Posterior vena cava (tissue), 2 donors: ENCODE results near the gene RFTN1. TPM values are rescaled to one million over a fixed set of nuclear protein-coding genes. Genes with fewer than 3 reads are reported as not detected.

Source experiments
- DNase-seq: peaks from one replicate; pipeline ENCODE4 v3.0.0-alpha.2; 2020; ENCODE audit warnings: low spot score
- intact Hi-C, 2 donors: fragments of 100-400 bp; cut with DNase I; formaldehyde crosslinking; loops; one replicate each; pipeline versions ENCODE4 v1.14.1 to v1.14.2; 2022 to 2023
- total RNA-seq, 2 donors: library from RNA; stranded (reverse); fragmentation: NEBNext Ultra II Directional; extraction: Animal tissue kit (Norgen Biotek cat#: 25700); gene quantifications; one replicate each; pipeline ENCODE4 v1.2.1, GENCODE V29; 2021
- donor health status: DM: yes; HTN: yes; CAD: no.
- donor health status: DM: yes; HTN: yes; CAD: no.

The RFTN1 gene
- total RNA-seq, 2 donors from 2014 or later, result 72.2 to 102 TPM

GRCh38 chr3:16427103-16427965 is 86.2 kb downstream of the RFTN1 start:
- intact Hi-C loops, result no loop called here
- DNase-seq, result no peak

- no peak for DNase-seq
These were observed 86.8 kb downstream of the RFTN1 start for GRCh38 chr3:16426665-16427064.

GRCh38 chr3:16426029-16426400 is 87.5 kb downstream of the RFTN1 start:
- intact Hi-C loops, result no loop called here
- no peak for DNase-seq

More at GRCh38 chr3:16426665-16427064, 86.8 kb downstream of the RFTN1 start:
- intact Hi-C loops, result no loop called here

DNA sequence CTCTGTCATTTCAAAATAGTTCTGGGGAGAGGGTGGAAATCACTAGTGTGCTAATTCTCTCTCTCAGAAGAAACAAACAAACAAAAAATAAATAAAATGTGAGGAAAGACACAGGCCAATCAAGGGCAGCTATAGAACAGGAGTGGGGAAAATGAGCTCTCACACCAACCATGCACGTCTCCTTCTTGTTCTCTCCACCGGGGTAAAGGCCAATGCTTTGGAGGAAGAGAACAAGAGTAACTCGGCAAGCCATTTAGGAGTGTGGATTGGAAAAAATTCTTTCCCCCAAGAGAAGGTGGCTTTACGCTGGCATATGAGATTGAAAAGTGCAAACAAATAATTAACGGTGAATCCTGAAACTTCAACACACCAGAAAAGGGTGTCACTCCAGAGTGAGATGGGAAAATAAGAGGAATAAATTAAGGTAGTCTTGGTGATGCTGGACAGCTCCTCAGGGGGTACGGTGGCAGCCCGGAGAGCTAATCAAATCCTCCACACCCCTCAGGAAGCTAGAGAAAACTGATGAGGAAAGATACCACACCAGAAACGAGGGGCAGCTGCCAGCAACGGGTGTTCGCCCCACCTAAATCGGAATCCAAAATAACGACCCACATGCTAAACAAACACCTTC is 88.0 kb downstream of the RFTN1 start:
- intact Hi-C loops, result no loop called here
- DNase-seq, result no peak

- intact Hi-C loops, result no loop called here
- DNase-seq, result no peak
These were observed 89.4 kb downstream of the RFTN1 start for GRCh38 chr3:16423947-16424673.

DNA sequence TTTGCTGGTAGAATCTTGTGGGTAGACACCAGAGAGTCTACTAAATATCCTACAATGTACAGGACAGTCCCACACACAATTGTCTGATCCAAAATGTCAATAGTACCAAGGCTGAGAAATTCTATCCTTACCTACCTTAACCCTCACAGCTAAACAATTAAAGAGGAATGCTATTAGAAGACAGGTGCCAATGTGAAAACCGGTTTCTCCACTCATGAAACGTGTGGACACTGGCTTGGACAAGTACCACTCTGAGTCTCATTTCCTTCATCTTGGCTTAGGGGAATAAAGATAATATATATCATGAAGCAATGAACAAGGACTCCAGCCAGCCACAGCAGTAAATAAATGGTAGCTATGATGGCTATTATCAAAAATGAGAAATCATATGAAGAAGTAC is 90.2 kb downstream of the RFTN1 start:
- intact Hi-C loops, result no loop called here

GRCh38 chr3:16419640-16420241 is 93.8 kb downstream of the RFTN1 start:
- intact Hi-C loops, result no loop called here
- no peak for DNase-seq

More for the DNA sequence above, 90.2 kb downstream of the RFTN1 start:
- no peak for DNase-seq

GRCh38 chr3:16417945-16418739 is 95.4 kb downstream of the RFTN1 start:
- no peak for DNase-seq
- intact Hi-C loops, result no loop called here

- intact Hi-C loops, result no loop called here
These were observed 97.5 kb downstream of the RFTN1 start for GRCh38 chr3:16415911-16416476.

GRCh38 chr3:16413321-16413720 is 100.2 kb downstream of the RFTN1 start:
- no peak for DNase-seq
- intact Hi-C loops, result no loop called here

More at GRCh38 chr3:16415911-16416476, 97.5 kb downstream of the RFTN1 start:
- no peak for DNase-seq

DNA sequence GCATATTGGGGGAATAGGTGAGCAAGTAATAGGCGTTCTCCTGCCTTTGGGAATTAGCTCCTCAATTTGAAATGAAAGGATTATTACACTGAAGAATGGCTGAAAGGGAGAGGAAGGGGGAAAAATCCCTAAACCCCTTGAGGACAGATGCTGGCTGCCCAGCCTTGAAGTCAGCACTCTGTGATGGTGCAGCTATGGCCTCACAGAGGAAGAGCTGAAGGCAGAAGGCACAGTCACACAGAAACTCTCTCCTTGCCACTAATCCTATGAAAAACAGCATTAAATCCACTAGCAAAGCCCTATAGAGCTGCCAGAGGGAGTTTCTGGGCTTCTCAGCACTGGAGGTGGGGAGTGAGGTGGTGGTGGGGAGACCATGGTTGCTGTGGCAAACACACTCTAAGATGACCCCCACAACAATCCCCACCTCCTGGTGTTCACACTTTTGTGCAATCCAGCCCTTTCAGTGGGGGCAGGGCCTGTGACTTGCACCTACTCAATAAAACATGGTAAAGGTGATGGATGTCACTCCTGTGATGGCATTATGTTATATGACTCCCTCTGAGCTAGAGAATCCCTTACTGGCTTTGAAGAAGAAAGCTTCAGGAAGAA is 101.2 kb downstream of the RFTN1 start:
- no peak for DNase-seq
- intact Hi-C loops, result no loop called here

DNA sequence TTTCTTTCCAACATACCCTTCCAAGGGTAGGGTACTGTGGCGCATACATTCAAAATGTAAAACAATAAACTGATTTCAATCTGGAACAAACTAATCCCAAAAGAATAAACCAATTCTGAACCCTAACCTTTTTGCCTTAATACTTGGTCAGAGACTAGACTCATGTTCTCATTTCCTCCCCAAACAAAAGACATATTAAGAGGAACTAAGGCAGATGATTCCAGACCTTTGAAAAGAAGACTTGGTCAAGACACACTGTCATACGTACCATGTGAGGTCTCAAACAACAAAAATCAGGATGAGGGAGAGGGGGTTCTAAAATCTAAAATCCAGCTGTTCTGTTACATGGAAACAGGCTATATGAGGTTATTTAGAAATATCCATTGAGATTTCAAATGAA is 102.1 kb downstream of the RFTN1 start:
- intact Hi-C loops, result no loop called here
- no peak for DNase-seq

DNA sequence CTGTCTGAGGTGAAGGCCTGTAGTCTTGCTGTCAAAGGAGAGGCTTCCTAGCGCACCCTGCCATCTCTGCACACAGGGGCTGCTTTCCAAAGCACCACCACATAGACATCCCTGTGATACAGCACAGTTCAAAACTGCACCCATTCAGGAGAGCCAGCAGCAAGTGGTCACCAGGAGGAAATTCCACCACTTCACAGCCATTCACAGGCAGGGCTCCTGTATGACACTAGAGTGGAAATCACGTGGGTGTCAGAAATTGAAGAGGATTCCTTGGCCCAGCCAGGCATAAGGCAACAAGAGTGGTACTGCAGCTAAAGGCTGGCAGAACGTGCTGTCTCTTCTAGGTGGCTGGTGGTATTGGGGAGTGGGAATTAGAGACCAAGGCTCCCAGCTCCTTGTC is 102.8 kb downstream of the RFTN1 start:
- intact Hi-C loops, result no loop called here
- no peak for DNase-seq

- intact Hi-C loops, result loop anchor here in 1 of 2 donors (1.0 kb wide), 1 partner anchor 40 kb away; no protein-coding TSS in a partner anchor
- no peak for DNase-seq
These were observed 104.5 kb downstream of the RFTN1 start for GRCh38 chr3:16409032-16409431.

DNA sequence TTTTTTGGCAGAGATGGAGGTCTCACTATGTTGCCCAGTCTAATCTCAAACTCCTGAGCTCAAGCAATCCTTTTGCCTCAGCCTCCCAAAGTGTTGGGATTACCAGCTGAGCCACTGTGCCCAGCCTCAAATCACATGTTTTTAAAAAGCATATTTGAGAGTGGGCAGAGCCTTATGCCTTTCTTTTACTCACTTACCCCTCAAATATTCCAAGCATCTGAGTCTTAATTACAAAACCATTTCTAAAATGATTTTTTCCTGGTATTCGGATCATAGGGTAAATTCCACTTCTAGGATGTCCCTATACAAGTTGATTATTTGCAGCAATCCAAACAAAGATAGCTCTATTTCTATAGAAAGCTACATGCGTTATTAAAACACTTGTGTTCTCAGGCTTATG is 106.1 kb downstream of the RFTN1 start:
- intact Hi-C loops, result no loop called here
- no peak for DNase-seq

DNA sequence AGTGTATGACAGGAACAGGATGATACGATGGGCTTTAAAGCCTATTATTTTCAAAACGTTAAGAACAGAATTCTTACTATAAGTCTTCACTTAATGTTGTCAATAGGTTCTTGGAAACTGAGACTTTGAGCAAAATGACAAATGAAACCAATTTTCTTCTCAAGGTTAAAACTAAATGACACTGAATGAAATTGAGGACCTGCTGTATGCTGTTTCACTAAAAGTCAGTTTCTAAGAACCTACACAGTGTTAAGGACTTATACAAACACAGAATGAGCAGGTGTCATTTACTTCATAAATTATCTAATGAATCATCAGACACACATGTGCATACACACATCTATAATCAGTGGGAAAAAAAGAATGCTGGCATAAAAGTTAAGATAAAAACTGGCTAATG is 106.9 kb downstream of the RFTN1 start:
- intact Hi-C loops, result no loop called here
- no peak for DNase-seq

- intact Hi-C loops, result no loop called here
- no peak for DNase-seq
These were observed 107.3 kb downstream of the RFTN1 start for GRCh38 chr3:16406166-16406565.

DNA sequence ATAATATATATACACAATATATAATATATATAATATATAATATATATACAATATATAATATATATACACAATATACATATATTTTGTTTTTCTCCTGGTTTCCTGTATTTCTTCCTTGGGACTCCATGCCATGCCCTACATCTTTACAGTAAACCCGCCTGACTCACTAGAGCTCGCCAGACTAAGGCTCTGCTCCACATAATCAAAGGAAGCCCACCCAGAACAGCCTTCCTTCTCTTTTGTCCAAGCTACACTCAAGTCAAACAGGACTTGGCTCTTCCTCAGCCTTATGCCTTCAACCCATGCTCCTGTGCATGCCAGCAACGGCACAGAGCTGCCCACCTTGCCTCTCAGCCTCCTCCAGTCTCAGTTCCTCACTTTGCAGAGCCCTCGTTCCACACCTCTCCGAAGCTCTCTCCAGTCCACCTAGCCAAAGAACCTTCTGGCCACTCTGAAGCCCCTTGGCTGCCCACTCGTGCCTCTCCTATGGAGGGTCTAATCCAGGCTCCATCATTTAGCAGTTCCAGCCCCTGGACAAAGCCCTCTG is 109.1 kb downstream of the RFTN1 start:
- no peak for DNase-seq
- intact Hi-C loops, result no loop called here
